Sciatic nerve (tissue), 2 donors: ENCODE measurements around the gene NCAPD2. TPM values are rescaled to one million over a fixed set of nuclear protein-coding genes. Genes with fewer than 3 reads are reported as not detected.
A peak's percentile ranks its signal among the peaks of the same experiment; 100 is the strongest.

Source experiments
- ATAC-seq: fragments of 200-7000 bp; cut with Tn5 transposase; one replicate; pipeline ENCODE4 v1.9.1; 2020; ENCODE audit warnings: mild to moderate bottlenecking, moderate library complexity
- DNase-seq: peaks from one replicate; pipeline ENCODE4 v3.0.0-alpha.2; 2020; ENCODE audit warnings: low spot score
- intact Hi-C: fragments of 100-400 bp; cut with DNase I; formaldehyde crosslinking; loops from one replicate; pipeline ENCODE4 v1.14.2; 2022
- total RNA-seq: library from RNA; stranded (reverse); fragmentation: NEBNext Ultra II Directional; extraction: Animal tissue kit (Norgen Biotek cat#: 25700); gene quantifications from one replicate; pipeline ENCODE4 v1.2.1, GENCODE V29; 2021
- donor health status: DM: no; HTN: no; CAD: no.
- donor health status: DM: no; HTN: no; CAD: no.

NCAPD2 gene
- total RNA-seq, 1 donor from 2014 or later = 21.3 TPM

- ATAC-seq (no peak), DNase-seq (no peak)
- intact Hi-C loops = loop anchor here (10.0 kb wide), 1 partner anchor 117 kb away; no protein-coding TSS in a partner anchor
Observed at GRCh38 chr12:6541371-6542165, 47.7 kb downstream of the NCAPD2 start.

- intact Hi-C loops = loop anchor here (10.0 kb wide), 1 partner anchor 118 kb away; no protein-coding TSS in a partner anchor
- DNase-seq (no peak), ATAC-seq (no peak)
Observed at GRCh38 chr12:6542209-6543009, 48.5 kb downstream of the NCAPD2 start.

GRCh38 chr12:6546016-6546415 is 52.1 kb downstream of the NCAPD2 start:
- no peak for ATAC-seq
- intact Hi-C loops = loop anchor here (10.0 kb wide), 1 partner anchor 121 kb away; no protein-coding TSS in a partner anchor
- DNase-seq = no peak

- ATAC-seq = no peak
- no peak for DNase-seq
- intact Hi-C loops = loop anchor here (10.0 kb wide), 1 partner anchor 123 kb away; no protein-coding TSS in a partner anchor
Observed at GRCh38 chr12:6547566-6547965, 53.7 kb downstream of the NCAPD2 start.

GRCh38 chr12:6547987-6548386 is 54.1 kb downstream of the NCAPD2 start:
- ATAC-seq (no peak), DNase-seq (no peak)
- intact Hi-C loops = loop anchor here (10.0 kb wide), 1 partner anchor 123 kb away; no protein-coding TSS in a partner anchor

GRCh38 chr12:6548556-6548955 is 54.7 kb downstream of the NCAPD2 start:
- no peak for ATAC-seq
- intact Hi-C loops = loop anchor here (10.0 kb wide), 1 partner anchor 124 kb away; no protein-coding TSS in a partner anchor

GRCh38 chr12:6548966-6549683 is 55.2 kb downstream of the NCAPD2 start:
- ATAC-seq = no peak
- intact Hi-C loops = loop anchor here (10.0 kb wide), 1 partner anchor 124 kb away; no protein-coding TSS in a partner anchor
- no peak for DNase-seq

More at GRCh38 chr12:6548556-6548955, 54.7 kb downstream of the NCAPD2 start:
- DNase-seq = no peak

GRCh38 chr12:6549684-6550151 is 55.8 kb downstream of the NCAPD2 start:
- no peak for DNase-seq
- intact Hi-C loops = loop anchor here (10.0 kb wide), 1 partner anchor 125 kb away; no protein-coding TSS in a partner anchor
- ATAC-seq = no peak

- intact Hi-C loops = no loop called here
- ATAC-seq = no peak
Observed at GRCh38 chr12:6550294-6551062, 56.6 kb downstream of the NCAPD2 start.

GRCh38 chr12:6551063-6551461 is 57.2 kb downstream of the NCAPD2 start:
- intact Hi-C loops = no loop called here
- DNase-seq = peak; percentile 78

More at GRCh38 chr12:6550294-6551062, 56.6 kb downstream of the NCAPD2 start:
- DNase-seq = no peak

GRCh38 chr12:6551496-6552139 is 57.7 kb downstream of the NCAPD2 start:
- intact Hi-C loops = no loop called here
- no peak for DNase-seq
- peak; percentile 22 for ATAC-seq

More at GRCh38 chr12:6551063-6551461, 57.2 kb downstream of the NCAPD2 start:
- ATAC-seq = no peak

GRCh38 chr12:6552140-6552551 is 58.2 kb downstream of the NCAPD2 start:
- DNase-seq (no peak), ATAC-seq (peak; percentile 8)
- intact Hi-C loops = no loop called here

- DNase-seq (no peak), ATAC-seq (peak; percentile 78)
- intact Hi-C loops = no loop called here
Observed at GRCh38 chr12:6553051-6553868, 59.4 kb downstream of the NCAPD2 start.

GRCh38 chr12:6554168-6555017 is 60.5 kb downstream of the NCAPD2 start:
- ATAC-seq (peak; percentile 64), DNase-seq (peak; percentile 85)
- intact Hi-C loops = no loop called here

GRCh38 chr12:6555018-6555691 is 61.3 kb downstream of the NCAPD2 start:
- intact Hi-C loops = no loop called here
- ATAC-seq (no peak), DNase-seq (no peak)
